ENCODE data around the gene MARF1. TPM values are rescaled to one million over a fixed set of nuclear protein-coding genes. Genes with fewer than 3 reads are reported as not detected.

The MARF1 gene
- total RNA-seq, 2 experiments from 2014 or later, result 156 to 157 TPM

GRCh38 chr16:15586716-15587115, 56.2 kb downstream of the MARF1 start:
- no peaks in the 10 kb centered on the region for H3K27me3 ChIP-seq (ENCODE audit: control insufficient read depth in 1 of 2, insufficient read depth in 2 of 2, low read length in 2 of 2)
- H3K4me1 ChIP-seq (ENCODE audit: insufficient read depth, low read length), result peaks cover 26% of the 10 kb centered on the region
- Mint-ChIP-seq H3K4me1 (ENCODE audit: low read depth) (peaks cover 9% of the 10 kb centered on the region), H3K27ac (peak overlapping the region; percentile 47), H3K27me3 (no peaks in the 10 kb centered on the region), H3K36me3 (ENCODE audit: low read depth) (peaks cover 50% of the 10 kb centered on the region), H3K4me3 (no peak overlapping the region), H3K9me3 (peaks cover 6% of the 10 kb centered on the region)
- no peak overlapping the region for H3K4me3 ChIP-seq (ENCODE audit: low read length)
- H3K27ac ChIP-seq (ENCODE audit: low read depth in 1 of 2, low read length in 2 of 2), result no peak overlapping the region
- peaks cover 11% of the 10 kb centered on the region for H3K36me3 ChIP-seq (ENCODE audit: insufficient read depth, low read length)
- no peak for TF ChIP-seq CTCF (IDR thresholded peaks at IDR 0.05)
- ChIA-PET CTCF (no interaction called here), POLR2A (no interaction called here)
- intact Hi-C loops (cut with DNase I, micrococcal nuclease), result no loop called here
- ATAC-seq (ENCODE audit: poor library complexity), result no peak
- no peak for DNase-seq
- peaks cover 8 to 12% of the 10 kb centered on the region in 2 experiments for H3K9me3 ChIP-seq (ENCODE audit: control insufficient read depth in 1 of 2, insufficient read depth in 1 of 2, low read length in 2 of 2)

- peaks cover 5% of the 10 kb centered on the region for H3K4me1 Mint-ChIP-seq (ENCODE audit: low read depth)
- ATAC-seq (ENCODE audit: poor library complexity) (no peak), DNase-seq (no peak)
- POLR2A ChIA-PET, result interaction anchor here (0.7 kb wide), 1 partner anchor 974 kb away, joined by 3 read pairs; no protein-coding TSS in a partner anchor
- CTCF ChIA-PET, result no interaction called here
- Histone ChIP-seq H3K27me3 (ENCODE audit: control insufficient read depth in 1 of 2, insufficient read depth in 2 of 2, low read length in 2 of 2) (no peaks in the 10 kb centered on the region), H3K9me3 (ENCODE audit: control insufficient read depth in 1 of 2, insufficient read depth in 1 of 2, low read length in 2 of 2) (peaks cover 8 to 12% of the 10 kb centered on the region in 2 experiments), H3K4me1 (ENCODE audit: insufficient read depth, low read length) (peaks cover 23% of the 10 kb centered on the region), H3K27ac (ENCODE audit: low read depth in 1 of 2, low read length in 2 of 2) (no peak overlapping the region), H3K4me3 (ENCODE audit: low read length) (no peak overlapping the region), H3K36me3 (ENCODE audit: insufficient read depth, low read length) (peaks cover 11% of the 10 kb centered on the region)
- H3K27ac Mint-ChIP-seq, result no peak overlapping the region
- H3K36me3 Mint-ChIP-seq (ENCODE audit: low read depth), result peaks cover 48% of the 10 kb centered on the region
- TF ChIP-seq CTCF (IDR thresholded peaks at IDR 0.05), result no peak
- intact Hi-C loops (cut with DNase I, micrococcal nuclease), result no loop called here
- H3K27me3 Mint-ChIP-seq, result no peaks in the 10 kb centered on the region
- no peak overlapping the region for H3K4me3 Mint-ChIP-seq
- H3K9me3 Mint-ChIP-seq, result peaks cover 6% of the 10 kb centered on the region
These were observed 57.0 kb downstream of the MARF1 start for GRCh38 chr16:15585956-15586355.

- no peak for ATAC-seq (ENCODE audit: poor library complexity)
- intact Hi-C loops (cut with DNase I, micrococcal nuclease), result no loop called here
- Histone ChIP-seq H3K36me3 (ENCODE audit: insufficient read depth, low read length) (peaks cover 9% of the 10 kb centered on the region), H3K4me1 (ENCODE audit: insufficient read depth, low read length) (peaks cover 4% of the 10 kb centered on the region), H3K9me3 (ENCODE audit: control insufficient read depth in 1 of 2, insufficient read depth in 1 of 2, low read length in 2 of 2) (peaks cover 8 to 12% of the 10 kb centered on the region in 2 experiments), H3K27me3 (ENCODE audit: control insufficient read depth in 1 of 2, insufficient read depth in 2 of 2, low read length in 2 of 2) (no peaks in the 10 kb centered on the region), H3K27ac (ENCODE audit: low read depth in 1 of 2, low read length in 2 of 2) (no peak overlapping the region), H3K4me3 (ENCODE audit: low read length) (no peak overlapping the region)
- H3K36me3 Mint-ChIP-seq (ENCODE audit: low read depth), result peaks cover 36% of the 10 kb centered on the region
- H3K27ac Mint-ChIP-seq, result no peak overlapping the region
- no peaks in the 10 kb centered on the region for H3K27me3 Mint-ChIP-seq
- no peaks in the 10 kb centered on the region for H3K4me1 Mint-ChIP-seq (ENCODE audit: low read depth)
- POLR2A ChIA-PET, result no interaction called here
- H3K4me3 Mint-ChIP-seq, result no peak overlapping the region
- H3K9me3 Mint-ChIP-seq, result peaks cover 6% of the 10 kb centered on the region
- TF ChIP-seq CTCF (IDR thresholded peaks at IDR 0.05), result no peak
- CTCF ChIA-PET, result no interaction called here
- DNase-seq, result no peak
These were observed 59.4 kb downstream of the MARF1 start for GRCh38 chr16:15583526-15583925.
